Measurements from ENCODE around the gene LIM2.

LIM2 gene

DNA sequence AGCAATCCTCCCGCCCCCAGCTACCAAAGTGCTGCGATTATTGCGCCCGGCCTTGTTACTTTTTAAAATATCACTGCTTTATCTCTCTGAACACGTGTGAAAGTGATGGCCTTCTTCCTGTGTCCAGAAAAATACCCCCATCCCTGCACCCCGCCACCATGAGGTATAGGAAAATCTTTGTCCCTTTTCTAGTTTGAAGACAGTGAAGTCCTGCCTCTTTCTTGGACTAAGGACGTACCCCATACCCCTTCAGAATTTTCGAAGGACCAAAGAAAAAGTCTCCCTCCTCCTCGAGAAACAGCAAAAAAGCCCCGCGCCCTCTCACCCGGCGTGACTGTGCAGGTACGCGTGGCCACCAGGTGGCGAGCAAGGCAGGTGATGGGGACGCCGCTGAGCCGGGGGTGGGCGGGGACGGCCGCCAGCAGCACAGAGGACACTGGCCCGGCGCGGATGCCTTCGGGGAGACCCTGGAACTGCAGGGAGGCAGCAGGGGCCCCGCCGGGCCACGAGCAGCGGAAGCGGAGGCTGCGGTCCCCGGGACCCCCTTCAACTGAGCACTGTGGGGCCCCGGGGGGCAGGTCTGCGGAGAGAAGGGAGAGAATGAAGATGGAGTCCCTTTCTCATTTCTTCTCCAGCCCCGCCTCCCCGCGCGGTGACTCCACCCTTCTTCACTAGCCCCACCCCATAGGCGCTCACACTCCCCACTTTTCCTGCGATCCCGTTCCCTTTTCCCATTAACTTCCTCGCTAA is 49.0 kb downstream of the LIM2 start:
- peak; percentile 62 for DNase-seq

DNA sequence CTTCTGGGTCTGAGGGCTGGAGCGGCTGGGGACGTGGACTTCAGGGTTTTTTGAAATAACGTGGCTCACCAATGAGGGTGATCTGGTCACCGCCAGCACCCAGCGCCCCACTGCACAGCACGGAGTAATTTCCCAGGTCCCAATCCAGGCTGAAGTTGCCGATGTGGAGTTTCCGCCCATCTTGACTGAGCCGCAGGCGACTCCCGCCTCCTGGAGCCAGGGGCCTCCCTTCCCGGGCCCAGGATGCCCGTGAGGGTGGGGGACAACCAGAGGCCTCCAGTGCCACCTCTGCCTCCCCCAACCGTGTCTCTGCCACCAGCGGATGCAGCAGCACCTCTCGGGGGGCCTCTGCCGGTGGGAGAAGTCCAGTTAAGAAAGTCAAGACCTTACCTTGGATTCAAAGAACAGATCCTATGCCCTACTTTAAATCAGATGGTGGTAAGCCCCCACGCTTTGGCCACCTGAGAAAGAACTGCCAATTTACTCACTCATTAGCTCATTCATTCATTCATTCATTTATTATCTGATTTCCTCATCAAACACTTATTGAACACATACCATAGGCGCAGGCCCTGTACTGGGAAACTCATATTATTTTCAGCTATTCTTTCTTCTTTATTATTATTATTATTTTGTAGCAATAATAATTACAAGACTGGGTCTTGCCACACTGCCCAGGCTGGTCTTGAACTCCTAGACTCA is 49.8 kb downstream of the LIM2 start:
- DNase-seq: no peak

DNA sequence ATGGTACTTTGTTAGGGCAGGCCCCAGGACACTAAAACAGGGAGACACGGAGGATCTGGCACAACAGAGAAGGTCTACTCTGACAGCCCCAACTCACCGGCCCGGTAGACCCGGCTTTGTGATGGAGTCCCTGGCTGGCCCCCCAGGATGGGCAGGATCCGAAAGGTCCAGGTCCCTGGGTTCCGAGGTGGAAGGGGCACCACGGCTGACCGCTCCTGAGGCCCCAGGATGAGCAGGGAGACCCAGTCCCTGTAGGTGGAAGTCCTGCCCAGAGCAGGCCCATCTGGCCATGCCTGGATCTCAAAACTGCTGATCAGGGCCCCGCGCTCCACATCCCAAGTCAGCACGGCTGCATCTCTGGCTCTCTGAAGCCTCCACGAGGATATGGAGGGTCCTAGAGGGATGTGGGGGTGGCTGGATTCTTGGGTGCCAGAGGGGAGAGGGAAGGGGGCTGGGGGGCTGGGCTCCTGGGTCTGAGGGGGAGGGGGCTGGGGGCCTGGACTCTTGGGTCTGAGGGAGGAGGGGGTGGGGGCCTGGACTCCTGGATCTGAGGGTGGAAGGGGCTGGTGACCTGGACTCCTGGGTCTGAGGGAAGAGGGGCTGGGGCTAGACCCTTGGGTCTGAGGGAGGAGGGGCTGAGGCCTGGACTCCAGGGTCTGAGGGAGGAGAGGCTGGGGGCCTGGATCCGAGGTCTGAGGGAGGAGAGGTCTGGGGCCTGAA is 50.5 kb downstream of the LIM2 start:
- no peak for DNase-seq

DNA sequence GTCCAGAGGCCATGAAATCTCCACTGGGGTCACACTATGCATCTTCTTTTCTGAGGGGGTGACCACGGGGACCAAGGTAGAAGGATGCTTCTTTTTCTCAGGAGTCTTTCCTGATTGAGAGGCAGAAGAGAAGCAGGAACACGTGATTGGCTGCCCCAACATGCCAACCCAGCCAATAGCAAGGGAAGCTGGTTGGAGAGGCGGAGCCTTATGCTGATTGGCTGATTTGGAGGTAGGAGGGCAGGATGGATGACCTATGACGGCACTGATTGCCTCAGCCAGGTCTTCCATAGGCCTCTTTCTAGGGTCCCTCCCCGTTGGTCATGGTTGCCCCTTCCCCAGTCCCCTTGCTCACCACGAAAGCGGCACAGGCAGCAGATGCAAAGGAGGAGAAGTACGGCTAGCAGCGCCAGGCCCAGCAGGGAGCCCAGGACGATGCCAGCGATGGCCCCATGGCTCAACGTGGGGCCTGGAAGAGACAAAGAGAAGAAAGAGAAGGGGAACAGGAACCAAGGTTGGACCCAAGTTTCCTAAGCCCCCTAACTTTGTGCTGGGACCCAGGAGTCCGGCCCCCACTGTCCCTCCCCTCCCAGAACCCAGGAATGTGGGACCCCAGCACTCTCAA is 53.8 kb downstream of the LIM2 start:
- no peak for DNase-seq

DNA sequence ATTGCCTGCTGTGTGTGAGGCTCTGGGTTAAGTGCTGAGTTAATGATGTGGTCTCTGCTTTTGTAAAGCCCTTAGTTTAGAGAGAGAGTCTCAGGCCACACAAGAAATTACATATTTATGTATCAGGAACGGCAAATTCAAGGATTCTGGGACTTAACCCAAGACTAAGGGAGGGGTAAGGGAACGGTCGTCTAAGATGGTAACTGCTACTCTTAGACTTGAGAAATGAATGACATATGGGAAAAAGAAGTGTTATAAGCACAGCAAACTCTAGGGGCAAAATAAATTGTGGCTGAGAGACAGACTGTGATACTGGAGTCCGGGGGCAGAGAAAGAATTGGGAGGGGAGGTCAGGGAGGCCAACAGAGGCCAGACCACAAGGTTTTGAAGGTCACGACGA is 56.1 kb downstream of the LIM2 start:
- no peak for DNase-seq

DNA sequence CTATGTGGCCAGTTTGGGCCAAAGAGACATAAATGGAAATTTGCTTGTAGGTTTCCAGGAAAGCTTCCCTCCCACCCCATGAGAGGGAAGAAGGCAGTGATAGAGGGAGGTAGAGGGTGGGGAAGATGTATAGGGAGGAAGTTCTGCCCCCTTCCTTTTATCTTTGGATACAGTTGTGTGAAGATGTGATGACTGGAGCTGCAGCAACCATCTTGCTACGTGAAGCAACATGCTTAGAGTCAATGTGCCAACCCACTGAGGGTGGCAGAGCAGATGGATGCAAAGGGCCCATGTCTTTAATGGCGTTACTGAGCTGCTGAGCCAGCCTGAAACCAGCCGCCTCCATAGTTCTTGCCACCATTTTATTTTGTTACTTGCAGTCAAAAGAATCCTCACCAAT is 56.6 kb downstream of the LIM2 start:
- no peak for DNase-seq

DNA sequence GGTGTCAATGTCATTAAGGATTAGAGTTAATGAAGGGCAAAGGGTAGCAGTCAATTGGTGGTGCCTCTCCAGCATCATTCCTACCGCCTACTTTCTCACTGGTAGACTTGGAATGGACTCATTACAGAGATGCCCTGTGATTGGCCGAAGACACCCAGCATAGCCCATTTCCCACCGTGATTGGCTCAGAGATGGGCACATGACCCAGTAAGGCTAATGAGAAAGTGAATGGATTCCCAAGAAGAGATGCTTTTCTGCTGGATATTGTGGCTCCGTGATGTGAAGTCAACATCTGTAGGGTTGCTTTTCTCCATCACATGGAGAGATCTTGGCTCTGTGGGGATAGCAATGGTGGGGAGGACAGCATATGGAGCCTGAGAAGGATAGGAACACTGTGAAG is 57.4 kb downstream of the LIM2 start:
- DNase-seq: no peak
